GM19240 (cell line): ENCODE data around the gene KRTAP22-2.

Experiments used
- DNase-seq: peaks from one replicate; pipeline ENCODE4 v3.0.0; 2011; ENCODE audit warnings: low spot score; ENCODE audit not compliant: insufficient read length

KRTAP22-2 gene

GRCh38 chr21:30563072-30563471 lies 27.1 kb downstream of the KRTAP22-2 start:
- no peak for DNase-seq

- DNase-seq: no peak
Measured at GRCh38 chr21:30561957-30562356, 28.2 kb downstream of the KRTAP22-2 start.

GRCh38 chr21:30561264-30561895 lies 28.8 kb downstream of the KRTAP22-2 start, which contains the start of gene KRTAP19-7:
Gene KRTAP19-7 (minus strand): TSS chr21:30561314. CDS start chr21:30561289, 25 bp downstream.
- no peak for DNase-seq

GRCh38 chr21:30555095-30555494 lies 35.1 kb downstream of the KRTAP22-2 start:
- no peak for DNase-seq

- DNase-seq: no peak
Measured at GRCh38 chr21:30552782-30553181, 37.4 kb downstream of the KRTAP22-2 start.

GRCh38 chr21:30541764-30542163 lies 48.4 kb downstream of the KRTAP22-2 start, which contains the start of gene KRTAP19-6:
Gene KRTAP19-6 (minus strand): TSS chr21:30541864. CDS start chr21:30541833, 31 bp downstream.
- DNase-seq: no peak
